Hepatocyte (in vitro differentiated cells): ENCODE measurements around the gene NUDT15.
"Not testable (repeated sequence)": the region's sequence is repeated elsewhere in the genome, so short reads cannot be mapped to it uniquely, and the experiment has no call there.

Experiments
- CTCF ChIP-seq: fragments of 200-600 bp; sonication (generic); IDR thresholded peaks from 2 replicates; pipeline ENCODE4 v1.5.1; 2016; ENCODE audit warnings: antibody characterized with exemption, mild to moderate bottlenecking; ENCODE audit not compliant: poor library complexity
- EZH2phosphoT487 ChIP-seq: fragments of 200-600 bp; sonication (generic); IDR thresholded peaks from one replicate; pipeline ENCODE4 v1.6.1; 2018; ENCODE audit warnings: antibody characterized with exemption, mild to moderate bottlenecking, low read depth, moderate library complexity; ENCODE audit not compliant: unreplicated experiment, severe bottlenecking

- not testable (repeated sequence) for TF ChIP-seq CTCF, EZH2phosphoT487
Observed at GRCh38 chr13:48058536-48058935, 21.0 kb downstream of the NUDT15 start.
